DOHH2 (cell line): ENCODE results near the gene FLII.

Experiments used
- EZH2phosphoT487 ChIP-seq: fragments of 200-600 bp; sonication (generic); IDR thresholded peaks from 2 replicates; pipeline ENCODE4 v1.6.1; 2017; ENCODE audit warnings: borderline replicate concordance, mild to moderate bottlenecking, antibody characterized with exemption, low read length, moderate library complexity, mixed read lengths
- TF ChIP-seq, protein P1 (sequence below): fragments of 200-600 bp; sonication (generic); IDR thresholded peaks from one replicate; pipeline ENCODE4 v1.5.1; 2014; ENCODE audit warnings: antibody characterized with exemption, mild to moderate bottlenecking, low read depth, low read length; ENCODE audit not compliant: poor library complexity, severe bottlenecking

DNA sequence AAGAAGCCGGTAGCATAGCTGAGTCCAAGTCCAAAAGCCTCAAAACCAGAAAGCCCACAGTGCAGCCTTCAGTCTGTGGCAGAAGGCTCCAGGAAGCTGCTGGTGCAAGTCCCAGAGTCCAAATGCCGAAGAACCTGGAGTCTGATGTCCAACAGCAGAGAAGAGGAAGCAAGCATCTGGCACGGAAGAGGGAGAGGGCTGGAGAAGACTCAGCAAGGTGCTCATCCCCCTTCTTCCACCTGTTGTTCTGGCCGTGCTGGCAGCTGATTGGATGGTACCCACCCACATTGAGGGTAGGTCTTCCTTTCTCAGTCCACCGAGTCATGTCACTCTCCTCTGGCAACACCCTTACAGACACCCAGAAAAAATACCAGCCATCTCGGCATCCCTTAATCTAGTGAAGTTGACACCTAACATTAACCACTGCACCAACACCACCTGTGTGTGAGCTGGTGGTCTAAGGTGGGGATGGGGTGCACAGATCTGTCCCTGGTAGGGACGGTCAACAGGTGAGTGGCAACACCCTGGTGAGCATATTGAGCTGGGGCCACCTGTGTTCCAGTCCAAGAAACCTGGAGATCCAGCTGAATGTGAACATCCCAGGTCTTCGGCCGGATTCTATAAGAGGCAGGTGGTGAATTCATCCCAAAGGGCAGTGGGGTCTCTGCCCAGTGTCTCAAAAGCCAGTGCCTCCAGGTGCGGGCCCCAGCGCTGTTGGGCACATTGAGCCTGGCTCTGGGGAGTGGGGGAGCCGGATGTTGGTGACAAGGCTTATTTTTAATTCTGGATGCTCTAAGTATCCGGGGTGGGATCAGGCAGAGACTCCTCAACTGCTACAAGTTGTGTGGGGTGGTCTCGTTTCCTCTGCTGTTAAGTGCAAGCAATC, 11.8 kb upstream of the FLII start:
- TF ChIP-seq, protein P1, sequence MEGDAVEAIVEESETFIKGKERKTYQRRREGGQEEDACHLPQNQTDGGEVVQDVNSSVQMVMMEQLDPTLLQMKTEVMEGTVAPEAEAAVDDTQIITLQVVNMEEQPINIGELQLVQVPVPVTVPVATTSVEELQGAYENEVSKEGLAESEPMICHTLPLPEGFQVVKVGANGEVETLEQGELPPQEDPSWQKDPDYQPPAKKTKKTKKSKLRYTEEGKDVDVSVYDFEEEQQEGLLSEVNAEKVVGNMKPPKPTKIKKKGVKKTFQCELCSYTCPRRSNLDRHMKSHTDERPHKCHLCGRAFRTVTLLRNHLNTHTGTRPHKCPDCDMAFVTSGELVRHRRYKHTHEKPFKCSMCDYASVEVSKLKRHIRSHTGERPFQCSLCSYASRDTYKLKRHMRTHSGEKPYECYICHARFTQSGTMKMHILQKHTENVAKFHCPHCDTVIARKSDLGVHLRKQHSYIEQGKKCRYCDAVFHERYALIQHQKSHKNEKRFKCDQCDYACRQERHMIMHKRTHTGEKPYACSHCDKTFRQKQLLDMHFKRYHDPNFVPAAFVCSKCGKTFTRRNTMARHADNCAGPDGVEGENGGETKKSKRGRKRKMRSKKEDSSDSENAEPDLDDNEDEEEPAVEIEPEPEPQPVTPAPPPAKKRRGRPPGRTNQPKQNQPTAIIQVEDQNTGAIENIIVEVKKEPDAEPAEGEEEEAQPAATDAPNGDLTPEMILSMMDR = no peak
- no peak for TF ChIP-seq EZH2phosphoT487
